Body of pancreas (tissue), 4 donors: ENCODE measurements around the gene GALNT9.

Experiments
- CTCF ChIP-seq, 7 experiments: fragments of 450-650 bp in 4 of 7; fragments of 200-600 bp in 3 of 7; sonication (generic) in 3 of 7; IDR thresholded peaks; one replicate each; pipeline ENCODE4 v1.5.1; 2016 to 2019; ENCODE audit warnings: antibody characterized with exemption in 7 of 7
- POLR2A ChIP-seq, 3 donors: fragments of 450-650 bp; IDR thresholded peaks; one replicate each; pipeline ENCODE4 v1.6.1; 2016; ENCODE audit warnings: antibody characterized with exemption in 3 of 3, mild to moderate bottlenecking in 2 of 3

DNA sequence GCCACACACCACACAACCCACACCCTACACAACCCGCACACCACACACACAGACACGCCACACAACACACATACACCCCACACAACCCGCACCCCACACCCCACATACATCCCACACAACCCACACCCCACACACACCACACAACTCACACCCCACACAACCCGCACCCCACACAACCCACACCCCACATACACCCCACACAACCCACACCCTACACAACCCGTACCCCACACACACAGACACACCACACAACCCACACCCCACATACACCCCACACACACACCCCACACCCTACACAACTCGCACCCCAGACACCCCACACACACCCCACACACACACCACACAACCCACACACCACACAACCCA lies 106.6 kb downstream of the GALNT9 start:
- TF ChIP-seq CTCF (IDR thresholded peaks at IDR 0.05) (no peak), POLR2A (IDR thresholded peaks at IDR 0.05) (no peak)
